Fibroblast of skin of right quadriceps (primary cell): ENCODE results near the gene UBAC2.

Experiments
- DNase-seq: peaks from one replicate; pipeline ENCODE4 v3.0.0-alpha.2; 2013

The UBAC2 gene

GRCh38 chr13:99250982-99251825, 50.5 kb downstream of the UBAC2 start:
- DNase-seq = no peak

- no peak for DNase-seq
Measured at GRCh38 chr13:99251921-99252320, 51.3 kb downstream of the UBAC2 start.

- peak; percentile 22 for DNase-seq
Measured at GRCh38 chr13:99254830-99255229, 54.2 kb downstream of the UBAC2 start.

- DNase-seq = no peak
Measured at GRCh38 chr13:99255271-99255670, 54.6 kb downstream of the UBAC2 start.

GRCh38 chr13:99256283-99256682, 55.6 kb downstream of the UBAC2 start:
- DNase-seq = no peak

- DNase-seq = peak; percentile 77
Measured at GRCh38 chr13:99256709-99257108, 56.1 kb downstream of the UBAC2 start.

- DNase-seq = no peak
Measured at GRCh38 chr13:99257291-99257690, 56.6 kb downstream of the UBAC2 start.

GRCh38 chr13:99258210-99258860, 57.7 kb downstream of the UBAC2 start, which contains the start of gene GPR18:
Gene GPR18, minus strand, starts transcription at chr13:99258379. Its CDS starts 2,507 bp downstream, at chr13:99255872.
- no peak for DNase-seq

GRCh38 chr13:99258946-99259345, 58.3 kb downstream of the UBAC2 start:
- DNase-seq = no peak

GRCh38 chr13:99260216-99260615, 59.6 kb downstream of the UBAC2 start:
- DNase-seq = no peak

- no peak for DNase-seq
Measured at GRCh38 chr13:99261059-99261458, 60.4 kb downstream of the UBAC2 start.

- DNase-seq = no peak
Measured at GRCh38 chr13:99263126-99263785, 62.6 kb downstream of the UBAC2 start.

GRCh38 chr13:99264051-99264450, 63.4 kb downstream of the UBAC2 start:
- no peak for DNase-seq

GRCh38 chr13:99265162-99265800, 64.6 kb downstream of the UBAC2 start:
- no peak for DNase-seq

- DNase-seq = peak; percentile 52
Measured at GRCh38 chr13:99265821-99266426, 65.3 kb downstream of the UBAC2 start.

GRCh38 chr13:99266827-99267226, 66.2 kb downstream of the UBAC2 start:
- no peak for DNase-seq

GRCh38 chr13:99267927-99268326, 67.3 kb downstream of the UBAC2 start:
- no peak for DNase-seq

- DNase-seq = no peak
Measured at GRCh38 chr13:99268822-99269221, 68.2 kb downstream of the UBAC2 start.

- DNase-seq = peak; percentile 63
Measured at GRCh38 chr13:99269627-99270241, 69.1 kb downstream of the UBAC2 start.

- no peak for DNase-seq
Measured at GRCh38 chr13:99270518-99270917, 69.9 kb downstream of the UBAC2 start.

GRCh38 chr13:99271249-99271648, 70.6 kb downstream of the UBAC2 start:
- no peak for DNase-seq

GRCh38 chr13:99272481-99272880, 71.8 kb downstream of the UBAC2 start:
- no peak for DNase-seq
